B cell (primary cell): ENCODE data around the gene FAF2. TPM values are rescaled to one million over a fixed set of nuclear protein-coding genes. Genes with fewer than 3 reads are reported as not detected.

Experiments
- ATAC-seq: fragments of 200-7000 bp; cut with Tn5 transposase; one replicate; pipeline ENCODE4 v1.10.0; 2021; ENCODE audit warnings: low read depth, mild to moderate bottlenecking, moderate number of reproducible peaks, moderate library complexity
- CTCF ChIA-PET: fragments of 350-600 bp; sonication (Branson Sonifier 250); formaldehyde crosslinking; loops from one replicate; lab custom pipeline; 2021; ENCODE audit warnings: antibody characterized with exemption, inconsistent platforms; lab: Charles Lee
- POLR2A ChIA-PET: fragments of 350-600 bp; sonication (Branson Sonifier 250); formaldehyde crosslinking; loops from one replicate; lab custom pipeline; 2021; ENCODE audit warnings: antibody characterized with exemption; lab: Charles Lee
- DNase-seq: peaks from one replicate; pipeline ENCODE4 v3.0.0; 2013
- H2AFZ ChIP-seq: 2 replicates; pipeline ENCODE4 v1.6.1; 2012; ENCODE audit warnings: mild to moderate bottlenecking, low read depth, low read length; ENCODE audit not compliant: insufficient read depth, poor library complexity, severe bottlenecking
- H3K27ac ChIP-seq, 2 donors: 1 replicate in 1 of 2; 2 replicates in 1 of 2; pipeline ENCODE4 v1.5.1; 2012 to 2013; ENCODE audit warnings: low read length in 2 of 2, mild to moderate bottlenecking in 2 of 2, moderate library complexity in 1 of 2
- H3K27me3 ChIP-seq, 4 experiments: fragments of 200-600 bp in 1 of 4; sonication (generic) in 1 of 4; replicated peaks in 1 of 4; 1 replicate in 2 of 4; 2 replicates in 2 of 4; pipeline versions ENCODE4 v1.6.1 to v1.7.0; 2013 to 2016; ENCODE audit warnings: low read length in 3 of 4, mild to moderate bottlenecking in 2 of 4, mixed read lengths in 1 of 4, moderate library complexity in 1 of 4; ENCODE audit not compliant: insufficient read depth in 4 of 4, control insufficient read depth in 3 of 4; ENCODE audit errors: control extremely low read depth in 1 of 4
- H3K36me3 ChIP-seq, 2 experiments: replicated peaks in 1 of 2; 1 replicate in 1 of 2; 2 replicates in 1 of 2; pipeline versions ENCODE4 v1.6.1 to v1.7.1; 2013; ENCODE audit warnings: low read length in 1 of 2; ENCODE audit not compliant: insufficient read depth in 2 of 2, control insufficient read depth in 1 of 2; ENCODE audit errors: control extremely low read depth in 1 of 2, extremely low read depth in 1 of 2
- H3K4me1 ChIP-seq, 2 donors: fragments of 200-600 bp in 1 of 2; sonication (generic) in 1 of 2; 1 replicate in 1 of 2; 2 replicates in 1 of 2; pipeline versions ENCODE4 v1.5.1 to v1.6.1; 2013 to 2017; ENCODE audit warnings: low read length in 2 of 2; ENCODE audit not compliant: control insufficient read depth in 2 of 2, insufficient read depth in 2 of 2
- H3K4me2 ChIP-seq: replicated peaks from 2 replicates; pipeline ENCODE3; 2012; ENCODE audit warnings: mild to moderate bottlenecking, low read depth, low read length; ENCODE audit not compliant: poor library complexity, severe bottlenecking
- H3K4me3 ChIP-seq, 5 experiments: fragments of 200-600 bp in 1 of 5; sonication (generic) in 1 of 5; 1 replicate in 3 of 5; 2 replicates in 2 of 5; pipeline versions ENCODE4 v1.5.1 to v1.7.0; 2011 to 2016; ENCODE audit warnings: low read length in 4 of 5, mild to moderate bottlenecking in 4 of 5, low read depth in 2 of 5, control low read depth in 1 of 5, moderate library complexity in 1 of 5; ENCODE audit not compliant: insufficient read depth in 1 of 5; ENCODE audit errors: control extremely low read depth in 1 of 5, extremely low read depth in 1 of 5
- H3K79me2 ChIP-seq: fragments of 200-600 bp; sonication (generic); one replicate; pipeline ENCODE4 v1.6.0; 2016; ENCODE audit warnings: low read length; ENCODE audit not compliant: control insufficient read depth, insufficient read depth
- H3K9ac ChIP-seq: fragments of 200-600 bp; sonication (generic); 2 replicates; pipeline ENCODE4 v1.6.1; 2017; ENCODE audit warnings: mild to moderate bottlenecking, low read length, moderate library complexity
- H3K9me3 ChIP-seq, 3 donors: one replicate each; pipeline versions ENCODE4 v1.6.1 to v1.7.1; 2013; ENCODE audit warnings: low read length in 2 of 3; ENCODE audit not compliant: control insufficient read depth in 2 of 3, insufficient read depth in 1 of 3; ENCODE audit errors: control extremely low read depth in 1 of 3
- H4K20me1 ChIP-seq: 2 replicates; pipeline ENCODE4 v1.6.0; 2012; ENCODE audit warnings: mild to moderate bottlenecking, low read length; ENCODE audit not compliant: insufficient read depth, control insufficient read depth, poor library complexity, severe bottlenecking
- H3K27ac Mint-ChIP-seq: one replicate; pipeline ENCODE4 v1.8.0; 2021; ENCODE audit warnings: mixed read lengths
- H3K27me3 Mint-ChIP-seq: one replicate; pipeline ENCODE4 v1.8.0; 2021; ENCODE audit warnings: mixed read lengths
- H3K4me1 Mint-ChIP-seq: one replicate; pipeline ENCODE4 v1.8.0; 2021; ENCODE audit warnings: mixed read lengths
- H3K4me3 Mint-ChIP-seq: one replicate; pipeline ENCODE4 v1.8.0; 2021; ENCODE audit warnings: mixed read lengths
- H3K9me3 Mint-ChIP-seq: one replicate; pipeline ENCODE4 v1.8.0; 2022; ENCODE audit warnings: mixed read lengths; ENCODE audit not compliant: insufficient read depth
- CTCF ChIP-seq: fragments of 200-600 bp; IDR thresholded peaks from one replicate; pipeline ENCODE4 v1.8.0; 2022; ENCODE audit warnings: antibody characterized with exemption, mild to moderate bottlenecking
- EZH2 ChIP-seq: IDR thresholded peaks from 2 replicates; pipeline ENCODE4 v1.6.1; 2012; ENCODE audit warnings: borderline replicate concordance, low read depth, mild to moderate bottlenecking, moderate library complexity, low read length; ENCODE audit not compliant: insufficient read depth, poor library complexity, severe bottlenecking
- WGBS: methylation state at CpG from one replicate; pipeline ENCODE4 v1.1.5; 2013; ENCODE audit warnings: missing lambda C conversion rate; ENCODE audit not compliant: insufficient coverage; 5-methylcytosine and 5-hydroxymethylcytosine counted together
- intact Hi-C: fragments of 100-400 bp; cut with micrococcal nuclease; formaldehyde crosslinking; loops from one replicate; pipeline ENCODE4 v1.10.0; 2022
- polyA plus RNA-seq: library from polyadenylated mRNA; depleted of rRNA; stranded (reverse); fragments of >200 nt; gene quantifications from 2 replicates; pipeline ENCODE4 v1.2.3, GENCODE V29; 2012
- total RNA-seq, 2 donors: library from RNA; stranded (reverse); fragments of 120-200 nt in 1 of 2; gene quantifications; 1 replicate in 1 of 2; 2 replicates in 1 of 2; pipeline versions ENCODE4 v1.2.3 to v1.2.4, GENCODE V29; 2013 to 2022

The FAF2 gene
- total and polyA plus RNA-seq, 2 donors (not counting 1 experiment from before 2014, with no cell fraction given): 10.9 to 35.1 TPM

DNA sequence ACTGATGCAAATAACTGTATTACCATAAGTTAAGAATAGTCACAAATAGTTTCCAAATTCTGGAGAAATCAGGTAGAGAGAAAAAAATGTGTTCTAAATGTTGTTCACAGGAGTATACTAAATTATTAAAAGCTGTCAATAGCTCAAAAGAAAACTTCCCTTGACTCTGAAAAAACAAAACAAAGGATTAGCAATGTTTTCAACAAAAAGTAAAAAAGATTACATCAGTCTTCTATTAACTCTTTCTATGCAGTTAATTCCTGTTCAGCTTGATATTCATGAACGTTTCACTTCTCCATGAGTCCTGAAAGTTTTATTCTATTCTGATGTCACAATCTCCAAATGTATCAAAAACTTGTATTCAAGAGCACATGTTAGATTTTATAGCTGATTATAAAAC is 22.4 kb upstream of the FAF2 start:
- Mint-ChIP-seq H3K4me1 (no peaks in the 10 kb centered on the region), H3K4me3 (no peak overlapping the region), H3K9me3 (no peaks in the 10 kb centered on the region), H3K27me3 (peaks cover 19% of the 10 kb centered on the region), H3K27ac (no peak overlapping the region)
- H3K9me3 ChIP-seq: peaks cover 0 to 3% (median 0%) of the 10 kb centered on the region in 3 donors
- ChIA-PET POLR2A (no interaction called here), CTCF (interaction anchor here (0.8 kb wide), 1 partner anchor 686 kb away, joined by 3 read pairs; no protein-coding TSS in a partner anchor)
- H3K4me3 ChIP-seq: no peak overlapping the region
- WGBS: no CpG with 5 or more reads among the region's 1 CpG
- H3K4me2 ChIP-seq: no peak overlapping the region
- no peak for DNase-seq
- H3K36me3 ChIP-seq: no peaks in the 10 kb centered on the region
- TF ChIP-seq CTCF (no peak), EZH2 (no peak)
- H3K27me3 ChIP-seq: peaks cover 0 to 3% (median 0%) of the 10 kb centered on the region in 4 experiments
- no peaks in the 10 kb centered on the region for H3K4me1 ChIP-seq
- intact Hi-C loops: no loop called here
- H4K20me1 ChIP-seq: no peaks in the 10 kb centered on the region
- H3K9ac ChIP-seq: no peak overlapping the region
- H3K79me2 ChIP-seq: no peaks in the 10 kb centered on the region
- no peak for ATAC-seq
- H2AFZ ChIP-seq: no peak overlapping the region
- H3K27ac ChIP-seq: no peak overlapping the region

GRCh38 chr5:176426876-176427275 is 21.3 kb upstream of the FAF2 start:
- CTCF ChIA-PET: no interaction called here
- no peaks in the 10 kb centered on the region for H3K9me3 Mint-ChIP-seq

More at GRCh38 chr5:176426876-176427275, 21.3 kb upstream of the FAF2 start:
- no peak overlapping the region for H2AFZ ChIP-seq
- peaks cover 0 to 3% (median 0%) of the 10 kb centered on the region in 4 experiments for H3K27me3 ChIP-seq
- H3K9ac ChIP-seq: no peak overlapping the region
- no peaks in the 10 kb centered on the region for H3K36me3 ChIP-seq
- H3K4me2 ChIP-seq: no peak overlapping the region
- intact Hi-C loops: no loop called here
- DNase-seq (no peak), ATAC-seq (no peak)
- TF ChIP-seq CTCF (no peak), EZH2 (no peak)
- no peak overlapping the region for H3K4me3 ChIP-seq
- no peaks in the 10 kb centered on the region for H3K4me1 ChIP-seq
- H3K27ac ChIP-seq: no peak overlapping the region
- Mint-ChIP-seq H3K27ac (no peak overlapping the region), H3K4me3 (no peak overlapping the region), H3K27me3 (peaks cover 13% of the 10 kb centered on the region), H3K4me1 (no peaks in the 10 kb centered on the region)
- peaks cover 0 to 3% (median 0%) of the 10 kb centered on the region in 3 donors for H3K9me3 ChIP-seq
- no CpG with 5 or more reads among the region's 1 CpG for WGBS
- no peaks in the 10 kb centered on the region for H3K79me2 ChIP-seq
- POLR2A ChIA-PET: no interaction called here
- H4K20me1 ChIP-seq: no peaks in the 10 kb centered on the region
